ENCODE measurements around the gene RAB3IL1.
"Not testable (repeated sequence)": the region's sequence is repeated elsewhere in the genome, so short reads cannot be mapped to it uniquely, and the experiment has no call there.

The RAB3IL1 gene

GRCh38 chr11:61917334-61918109, at the start of gene RAB3IL1:
RAB3IL1 (minus strand) TSS chr11:61917566; CDS start chr11:61917367, 199 bp downstream.
- DNase-seq: peak; percentile 24

DNA sequence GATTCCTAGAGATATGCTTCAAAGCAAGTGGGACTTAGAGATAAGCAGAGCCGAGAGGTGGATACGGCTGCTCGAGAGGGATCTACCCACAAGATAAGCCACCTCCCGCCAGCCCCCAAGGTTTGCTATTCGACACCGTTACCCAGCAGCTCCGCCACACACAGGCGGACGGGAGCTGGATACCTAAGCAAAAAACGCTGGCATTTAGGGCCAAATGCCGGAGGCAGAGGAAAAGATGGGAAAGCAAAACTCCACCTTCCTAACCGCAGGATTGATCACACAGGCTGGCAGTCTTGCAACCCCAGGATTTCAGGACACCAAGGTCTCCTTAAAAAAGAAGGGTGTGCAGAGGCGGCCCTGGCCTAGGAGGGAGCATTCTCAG, 49.4 kb upstream of the RAB3IL1 start:
- DNase-seq: peak; percentile 47

- DNase-seq: not testable (repeated sequence)
Measured at GRCh38 chr11:61964666-61965271, 47.4 kb upstream of the RAB3IL1 start.

DNA sequence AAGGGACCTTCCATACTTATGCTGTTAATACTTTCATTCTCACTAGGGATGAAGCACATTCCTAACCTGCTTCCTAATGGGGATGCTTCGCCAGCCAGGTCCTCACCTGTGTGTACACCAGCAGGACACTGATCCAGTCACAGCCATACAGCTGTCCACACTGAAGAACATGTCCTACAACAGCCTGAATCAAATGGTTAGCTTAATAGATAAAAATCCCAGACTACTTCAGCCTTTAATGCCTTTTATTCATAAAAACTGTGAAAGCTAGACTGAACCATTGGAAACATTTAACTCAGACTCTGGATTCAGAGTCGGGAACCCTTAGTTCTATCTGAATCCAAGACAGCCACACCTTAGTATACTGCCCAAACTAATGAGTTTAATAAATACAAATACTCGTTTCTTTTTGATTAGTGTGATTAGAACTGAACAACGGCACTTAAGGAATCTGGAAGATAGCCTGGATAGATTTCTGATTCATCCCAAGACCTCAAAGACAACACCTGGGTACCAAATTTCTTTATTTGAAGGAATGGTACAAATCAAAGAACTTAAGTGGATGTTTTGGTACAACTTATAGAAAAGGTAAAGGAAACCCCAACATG, 46.8 kb upstream of the RAB3IL1 start:
- DNase-seq: no peak

DNA sequence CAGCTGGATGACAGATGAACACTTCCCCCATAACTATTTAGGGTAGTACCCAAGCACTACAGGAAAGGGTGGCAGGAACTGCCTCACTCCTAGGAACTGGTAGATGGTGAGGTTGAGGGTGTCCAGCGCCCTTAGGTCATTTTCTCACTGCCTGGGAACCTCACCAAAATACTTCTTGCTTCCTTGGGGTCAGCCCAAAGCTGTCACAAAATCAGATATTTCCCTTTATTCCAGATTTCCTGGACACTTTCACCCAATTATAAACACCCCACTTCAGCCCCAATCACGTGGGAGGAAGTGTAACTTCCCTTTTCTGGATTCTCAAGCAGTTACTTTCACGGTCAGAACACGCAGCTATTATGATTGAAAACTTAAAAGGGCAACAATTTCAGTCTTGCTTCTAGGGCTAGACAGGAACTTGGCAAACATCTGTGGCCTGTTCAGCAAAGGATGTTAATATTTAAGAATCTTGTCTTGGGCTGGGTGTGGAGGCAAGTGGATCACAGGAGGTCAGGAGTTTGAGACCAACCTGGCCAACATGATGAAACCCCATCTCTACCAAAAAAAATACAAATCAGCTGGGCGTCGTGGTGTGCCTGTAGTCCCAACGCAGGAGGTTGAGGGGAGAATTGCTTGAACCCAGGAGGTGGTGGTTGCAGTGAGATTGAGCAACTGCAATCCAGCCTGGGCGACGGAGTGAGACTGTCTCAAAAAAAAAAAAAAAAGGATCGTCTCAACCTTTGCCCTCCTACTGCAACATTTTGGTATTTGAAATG, 46.1 kb upstream of the RAB3IL1 start:
- DNase-seq: no peak

GRCh38 chr11:61963016-61963281, 45.6 kb upstream of the RAB3IL1 start:
- no peak for DNase-seq

- DNase-seq: no peak
Measured at GRCh38 chr11:61962213-61963015, 45.0 kb upstream of the RAB3IL1 start.

DNA sequence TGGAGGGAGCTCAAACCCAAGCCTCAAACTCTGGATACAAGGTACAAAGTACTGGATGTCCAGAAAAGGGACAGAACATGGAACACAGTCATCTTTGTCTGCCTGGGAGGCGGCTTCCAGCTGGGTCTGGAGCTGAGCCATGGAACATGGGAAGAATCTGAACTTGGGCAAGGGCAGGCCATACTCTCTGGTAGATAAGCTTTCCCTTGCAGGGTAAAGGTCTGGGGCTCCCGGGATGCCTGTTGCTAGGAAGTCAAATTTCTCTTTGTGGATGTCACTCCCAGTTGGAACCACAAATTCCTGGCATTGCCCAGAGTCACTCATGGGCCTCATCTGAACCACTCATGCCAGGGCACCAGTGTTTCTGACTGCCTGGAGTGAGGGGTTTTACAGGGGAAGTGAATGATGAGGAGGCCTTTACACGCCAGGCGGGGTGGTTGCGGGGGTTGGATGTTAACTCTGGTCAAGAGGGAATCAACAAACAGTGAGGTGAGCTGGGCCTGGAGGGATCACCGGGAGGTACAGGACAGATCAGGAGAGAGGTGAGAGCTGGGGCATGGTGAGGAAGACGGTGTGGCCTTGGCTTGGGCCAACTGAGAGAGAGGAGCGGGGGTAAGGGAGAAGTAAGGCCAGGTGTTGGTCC, 44.3 kb upstream of the RAB3IL1 start:
- DNase-seq: no peak

DNA sequence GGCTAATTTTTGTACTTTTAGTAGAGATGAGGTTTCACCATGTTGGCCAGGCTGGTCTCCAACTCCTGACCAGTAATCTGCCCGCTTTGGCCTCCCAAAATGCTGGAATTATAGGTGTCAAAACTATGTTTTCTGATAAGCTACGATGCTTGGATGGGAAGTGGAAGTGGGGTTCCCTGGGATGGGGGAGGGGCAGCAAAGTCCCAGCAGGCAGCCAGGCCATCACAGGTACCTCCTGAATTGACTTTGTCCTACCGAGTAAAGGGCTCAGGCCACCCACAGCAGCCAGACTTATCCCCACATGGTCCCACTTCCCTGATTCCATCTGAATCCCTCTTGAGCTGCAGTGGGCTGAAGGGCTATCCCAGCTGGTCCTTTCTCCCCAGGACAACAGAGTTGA, 43.2 kb upstream of the RAB3IL1 start:
- DNase-seq: no peak

DNA sequence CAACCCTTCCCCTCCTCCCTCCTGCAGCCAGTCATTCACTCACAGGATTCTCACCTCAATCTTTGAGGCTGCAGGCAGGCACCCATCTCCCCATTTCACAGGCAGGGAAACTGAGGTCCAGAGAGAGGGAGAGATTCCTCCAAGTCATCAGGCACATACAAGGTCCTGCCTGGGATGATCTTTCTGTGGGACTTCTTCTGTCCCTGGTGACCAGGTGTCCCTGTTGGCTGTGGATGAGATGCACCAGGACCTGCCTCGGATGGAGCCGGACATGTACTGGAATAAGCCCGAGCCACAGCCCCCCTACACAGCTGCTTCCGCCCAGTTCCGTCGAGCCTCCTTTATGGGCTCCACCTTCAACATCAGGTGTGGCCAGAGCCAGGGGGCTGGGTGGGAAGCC, 42.3 kb upstream of the RAB3IL1 start:
- DNase-seq: no peak

DNA sequence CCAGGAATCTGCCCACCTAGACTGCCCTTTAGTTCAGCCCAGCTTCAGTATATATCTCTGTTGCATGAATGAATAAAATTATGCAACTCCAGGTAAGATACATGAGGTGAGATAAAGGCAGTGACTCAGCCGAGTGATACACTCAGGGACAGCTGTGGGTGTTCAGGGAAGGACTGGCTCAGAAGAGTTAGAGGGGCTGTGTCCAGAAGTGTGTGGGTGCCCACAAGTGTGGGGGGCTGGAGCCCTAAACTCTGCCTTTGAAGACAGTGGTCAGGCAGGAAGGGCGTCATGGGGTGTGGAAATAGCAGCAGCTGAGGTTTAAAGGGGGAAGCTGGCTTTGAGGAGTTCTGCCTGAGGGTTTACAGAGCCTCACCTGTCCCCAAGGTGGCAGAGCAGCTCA, 41.7 kb upstream of the RAB3IL1 start:
- no peak for DNase-seq

- no peak for DNase-seq
Measured at GRCh38 chr11:61958590-61958989, 41.2 kb upstream of the RAB3IL1 start.

DNA sequence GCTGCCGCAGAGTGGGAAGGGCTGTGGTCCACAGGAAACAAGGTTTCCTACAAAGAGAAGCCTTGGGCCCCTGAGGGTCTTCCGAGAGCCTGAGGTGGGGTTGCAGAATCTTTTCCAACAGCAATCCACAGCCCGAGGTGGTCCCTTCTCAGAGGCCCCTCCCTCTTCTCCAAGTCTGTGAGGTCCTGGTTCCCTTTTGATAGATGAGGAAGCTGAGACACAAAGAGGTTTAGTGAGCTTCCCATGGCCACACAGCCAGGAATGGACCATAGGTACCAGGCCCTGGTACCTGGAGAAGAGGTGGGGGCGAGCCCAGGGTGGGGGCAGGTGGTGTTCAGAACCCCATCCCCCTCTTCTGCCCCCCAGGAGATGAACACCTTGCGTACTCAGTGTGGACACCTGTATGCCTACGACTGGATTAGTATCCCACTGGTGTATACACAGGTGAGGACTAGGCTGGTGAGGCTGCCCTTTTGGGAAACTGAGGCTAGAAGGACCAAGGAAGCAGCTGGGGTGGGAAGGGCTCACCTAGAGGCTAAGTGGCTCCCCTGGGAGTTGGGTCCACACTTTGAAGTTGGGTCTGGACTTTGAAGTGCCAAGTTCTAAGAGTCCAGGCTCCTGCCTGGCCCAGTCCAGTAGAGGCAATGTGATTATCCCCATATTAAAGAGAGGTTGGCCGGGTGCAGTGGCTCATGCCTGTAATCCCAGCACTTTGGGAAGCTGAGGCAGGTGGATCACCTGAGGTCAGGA, 39.8 kb upstream of the RAB3IL1 start:
- DNase-seq: no peak

GRCh38 chr11:61956191-61957020, 39.0 kb upstream of the RAB3IL1 start:
- DNase-seq: no peak

DNA sequence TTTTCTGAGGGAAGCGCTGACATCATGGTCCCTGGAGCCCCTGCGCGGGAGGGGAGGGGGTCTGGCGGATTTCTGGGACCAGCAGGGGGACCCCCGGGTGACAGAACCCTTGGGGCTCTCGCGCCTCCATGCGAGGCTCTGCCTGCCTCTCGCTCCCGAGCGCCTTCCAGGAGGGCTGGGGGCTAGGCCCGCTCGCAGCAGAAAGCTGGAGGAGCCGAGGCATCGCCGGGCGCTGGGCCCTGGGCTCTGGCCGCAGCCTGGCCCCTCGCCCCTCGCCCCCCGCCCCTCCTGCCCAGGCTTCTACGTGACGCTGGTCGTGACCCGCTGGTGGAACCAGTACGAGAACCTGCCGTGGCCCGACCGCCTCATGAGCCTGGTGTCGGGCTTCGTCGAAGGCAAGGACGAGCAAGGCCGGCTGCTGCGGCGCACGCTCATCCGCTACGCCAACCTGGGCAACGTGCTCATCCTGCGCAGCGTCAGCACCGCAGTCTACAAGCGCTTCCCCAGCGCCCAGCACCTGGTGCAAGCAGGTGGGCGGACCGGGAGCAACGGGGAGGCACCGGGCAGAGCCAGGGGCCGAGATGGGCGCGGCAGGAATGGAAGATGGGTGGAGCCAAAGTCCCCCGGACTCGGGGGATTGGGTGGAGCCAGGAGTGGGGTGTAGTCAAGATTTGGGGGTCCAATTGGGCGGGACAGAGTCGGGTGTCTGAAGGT, 38.2 kb upstream of the RAB3IL1 start:
- peak; percentile 57 for DNase-seq

DNA sequence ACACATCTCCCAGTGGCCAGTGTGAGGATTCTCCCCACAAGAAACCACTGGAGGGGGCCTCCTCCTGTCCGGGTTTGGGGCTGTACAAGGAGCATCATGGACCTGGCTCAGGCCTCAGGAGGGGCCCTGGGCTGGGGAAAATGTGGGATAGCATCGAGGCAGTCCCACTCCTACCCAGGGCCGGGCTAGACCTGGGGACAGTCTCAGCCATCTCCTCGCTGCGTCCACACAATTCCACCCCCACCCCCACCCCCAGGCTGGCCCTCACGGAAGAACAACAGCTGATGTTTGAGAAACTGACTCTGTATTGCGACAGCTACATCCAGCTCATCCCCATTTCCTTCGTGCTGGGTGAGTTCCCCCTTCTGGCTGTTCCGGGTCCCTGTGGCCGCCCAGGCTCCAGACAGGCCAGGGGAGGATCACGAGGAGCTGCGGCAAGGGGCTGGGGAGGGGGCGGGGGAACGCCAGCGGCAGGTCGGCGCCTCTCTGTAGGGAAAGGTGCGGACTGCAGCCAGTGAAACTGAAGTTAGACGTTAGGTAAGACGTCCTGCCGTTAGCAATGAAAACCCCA, 37.6 kb upstream of the RAB3IL1 start:
- DNase-seq: no peak

GRCh38 chr11:61954106-61954850, 36.9 kb upstream of the RAB3IL1 start:
- no peak for DNase-seq

DNA sequence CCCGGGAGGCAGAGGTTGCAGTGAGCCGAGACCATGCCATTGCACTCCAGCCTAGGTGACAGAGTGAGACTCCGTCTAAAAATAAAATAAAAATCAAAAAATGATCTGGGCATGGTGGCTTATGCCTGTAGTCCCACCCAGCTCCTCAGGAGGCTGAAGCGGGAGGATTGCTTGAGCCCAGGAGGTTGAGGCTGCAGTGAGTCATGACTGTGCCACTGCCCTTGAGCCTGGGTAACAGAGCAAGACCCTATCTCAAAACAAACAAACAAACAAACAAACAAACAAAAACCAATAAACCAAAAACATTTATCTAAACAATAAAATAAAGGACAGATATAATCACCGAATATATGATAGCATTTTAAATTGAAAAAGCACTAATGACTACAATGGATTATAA, 36.3 kb upstream of the RAB3IL1 start:
- not testable (repeated sequence) for DNase-seq

DNA sequence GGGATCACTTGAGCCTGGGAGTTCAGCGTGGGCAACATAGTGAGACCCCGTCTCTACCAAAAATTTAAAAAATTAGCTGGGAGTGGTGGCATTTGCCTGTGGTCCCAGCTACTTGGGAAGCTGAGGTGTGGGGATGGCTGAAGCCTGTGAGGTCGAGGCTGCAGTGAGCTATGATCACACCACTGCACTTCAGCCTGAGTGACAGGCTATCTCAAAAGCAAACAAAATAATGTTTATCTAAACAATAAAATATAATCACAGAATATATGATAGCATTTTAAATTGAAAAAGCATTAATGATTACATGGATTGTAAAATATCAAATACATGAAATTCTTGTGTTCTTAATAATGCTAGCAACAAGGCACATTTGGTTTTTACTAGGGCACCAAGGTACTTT, 35.5 kb upstream of the RAB3IL1 start:
- no peak for DNase-seq
